GM18861 (cell line): ENCODE data around the gene IGSF6.
"Not testable (repeated sequence)": the region's sequence is repeated elsewhere in the genome, so short reads cannot be mapped to it uniquely, and the experiment has no call there.

ENCODE experiments used
- ATAC-seq: cut with Tn5 transposase; IDR thresholded peaks from one replicate; pipeline ENCODE4 v1.9.1; 2021; ENCODE audit not compliant: unreplicated experiment

Gene IGSF6

DNA sequence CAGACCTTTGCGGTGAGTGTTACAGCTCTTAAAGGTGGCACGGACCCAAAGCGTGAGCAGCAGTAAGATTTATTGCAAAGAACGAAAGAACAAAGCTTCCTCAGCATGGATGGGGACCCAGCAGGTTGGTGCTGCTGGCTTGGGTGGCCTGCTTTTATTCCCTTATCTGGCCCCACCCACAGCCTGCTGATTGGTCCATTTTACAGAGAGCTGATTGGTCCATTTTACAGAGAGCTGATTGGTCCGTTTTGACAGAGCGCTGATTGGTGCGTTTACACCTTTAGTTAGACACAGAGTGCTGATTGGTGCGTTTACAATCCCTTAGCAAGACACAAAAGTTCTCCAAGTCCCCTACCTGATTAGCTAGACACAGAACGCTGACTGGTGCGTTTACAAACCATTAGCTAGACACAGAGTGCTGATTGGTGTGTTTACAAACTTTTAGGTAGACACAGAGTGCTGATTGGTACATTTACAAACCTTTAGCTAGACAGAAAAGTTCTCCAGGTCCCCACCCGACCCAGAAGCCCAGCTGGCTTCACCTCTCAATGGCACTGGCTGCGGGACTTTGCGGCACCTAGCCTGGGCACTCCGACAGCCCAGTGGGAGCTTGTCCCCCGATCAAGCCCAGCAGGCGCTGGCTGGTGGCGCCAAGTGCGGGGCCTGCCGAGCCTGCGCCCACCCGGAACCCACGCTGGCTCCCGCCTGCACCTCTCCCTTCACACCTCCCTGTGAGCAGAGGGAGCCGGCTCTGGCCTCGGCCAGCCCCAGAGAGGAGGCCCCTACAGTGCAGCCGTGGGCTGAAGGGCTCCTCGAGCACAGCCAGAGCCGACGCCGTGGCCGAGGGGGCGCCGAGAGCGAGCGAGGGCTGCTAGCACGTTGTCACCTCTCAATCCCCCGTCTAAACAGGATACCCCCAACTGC, 22.5 kb downstream of the IGSF6 start:
- ATAC-seq: not testable (repeated sequence)

DNA sequence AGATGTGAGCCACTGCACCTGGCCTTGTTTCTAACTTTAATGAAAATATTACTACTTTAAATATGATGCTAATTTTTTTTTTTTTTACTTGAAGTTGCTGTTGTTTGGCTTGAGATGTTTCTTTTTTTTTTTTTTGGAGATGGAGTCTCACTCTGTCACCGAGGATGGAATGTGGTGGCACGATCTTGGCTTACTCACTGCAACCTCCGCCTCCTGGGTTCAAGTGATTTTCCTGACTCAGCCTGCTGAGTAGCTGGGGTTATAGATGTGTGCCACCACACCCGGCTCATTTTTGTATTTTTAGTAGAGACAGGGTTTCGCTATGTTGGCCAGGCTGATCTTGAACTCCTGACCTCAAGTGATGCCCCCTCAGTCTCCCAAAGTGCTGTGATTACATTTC, 23.6 kb downstream of the IGSF6 start:
- ATAC-seq: no peak

DNA sequence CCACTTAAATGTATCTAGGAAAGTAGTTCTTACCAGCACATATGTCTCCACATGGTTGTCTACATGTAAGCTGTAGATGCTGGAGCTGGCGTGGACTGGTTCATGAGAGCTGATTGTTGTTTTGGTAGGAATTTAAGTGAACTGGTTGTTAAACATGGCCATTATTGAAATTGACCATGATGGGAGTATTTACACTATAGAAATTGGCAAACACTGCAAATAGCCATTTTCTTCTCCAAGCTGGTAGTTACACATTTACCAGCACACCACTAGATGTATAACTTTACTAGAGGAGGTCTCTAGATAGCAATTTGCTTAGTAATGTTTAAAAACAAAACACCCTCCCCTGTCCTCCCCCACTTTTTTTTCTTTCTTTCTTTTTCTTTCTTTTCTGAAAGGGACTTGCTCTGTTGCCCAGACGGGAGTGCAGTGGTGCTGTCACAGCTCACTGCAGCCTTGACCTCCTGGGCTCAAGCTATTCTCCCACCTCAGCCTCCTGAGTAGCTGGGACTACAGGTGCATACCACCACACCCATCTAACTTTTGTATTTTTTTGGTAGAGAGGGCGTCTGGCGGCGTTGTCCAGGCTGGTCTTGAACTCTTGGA, 24.2 kb downstream of the IGSF6 start:
- no peak for ATAC-seq

DNA sequence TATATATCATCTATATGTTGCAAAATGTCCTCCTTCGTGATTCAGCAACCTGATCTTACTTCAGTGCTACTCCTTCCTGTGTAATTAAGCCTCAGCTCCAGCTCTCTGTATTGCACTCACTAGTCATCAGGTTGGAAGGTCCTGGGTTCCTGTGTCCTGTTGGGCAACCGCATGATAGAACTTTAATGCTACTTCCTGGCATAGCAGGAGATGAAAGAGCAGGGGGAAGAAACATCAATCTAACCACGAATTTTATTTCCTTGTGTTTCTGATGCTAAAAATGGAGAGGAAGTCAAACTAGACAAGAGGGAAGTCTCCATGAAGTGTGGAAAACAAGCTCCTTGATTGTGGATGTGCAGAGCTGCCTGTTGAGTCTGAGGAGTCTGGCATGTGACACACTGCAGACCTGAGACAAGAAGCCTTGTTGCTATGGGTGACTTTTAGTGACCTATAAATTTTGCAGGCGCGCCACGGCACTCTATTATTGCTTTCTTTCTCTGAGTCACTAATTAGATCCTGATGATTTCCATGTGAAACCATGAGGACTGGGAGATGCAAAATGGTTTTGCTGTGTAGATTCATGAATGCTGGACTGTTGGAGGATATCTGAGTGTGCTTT, 25.6 kb downstream of the IGSF6 start:
- no peak for ATAC-seq

DNA sequence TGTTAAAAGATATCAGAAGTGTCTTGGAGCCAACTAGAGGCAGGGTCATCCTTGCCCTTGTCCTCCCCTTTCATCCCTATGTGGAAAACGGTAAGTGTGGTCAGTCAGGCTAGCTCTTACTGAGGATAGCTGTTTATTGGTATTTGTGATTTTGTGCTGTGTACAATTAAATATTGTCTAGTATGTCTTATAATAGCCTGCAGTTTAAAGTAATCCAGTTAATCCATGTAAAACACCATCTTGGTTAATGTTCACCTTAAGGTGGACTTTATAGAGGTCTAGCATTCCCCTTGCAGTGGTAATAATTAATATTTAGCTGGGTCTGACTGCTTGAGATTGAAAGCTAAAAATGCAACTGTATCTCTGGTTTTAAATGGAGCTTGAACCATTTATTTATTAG, 27.4 kb downstream of the IGSF6 start:
- ATAC-seq: no peak

DNA sequence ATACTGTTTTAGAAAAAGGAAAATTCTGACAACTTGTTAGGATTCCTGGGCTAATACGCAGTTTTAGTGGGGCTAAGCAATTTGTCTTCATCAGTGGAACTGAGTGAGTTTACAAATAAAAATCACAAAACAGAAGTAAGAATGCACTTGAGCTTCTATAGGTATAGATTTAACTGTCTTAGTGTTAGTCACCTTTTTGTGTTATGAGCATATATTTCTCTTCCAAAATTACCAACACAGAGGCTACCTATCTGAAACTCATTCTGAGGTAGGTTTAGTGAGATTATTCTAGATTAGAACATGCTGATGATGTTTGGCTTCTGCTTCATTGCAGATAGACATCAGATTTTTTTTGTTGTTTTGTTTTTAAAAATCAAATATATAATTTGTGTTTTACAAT, 29.9 kb downstream of the IGSF6 start:
- ATAC-seq: no peak

DNA sequence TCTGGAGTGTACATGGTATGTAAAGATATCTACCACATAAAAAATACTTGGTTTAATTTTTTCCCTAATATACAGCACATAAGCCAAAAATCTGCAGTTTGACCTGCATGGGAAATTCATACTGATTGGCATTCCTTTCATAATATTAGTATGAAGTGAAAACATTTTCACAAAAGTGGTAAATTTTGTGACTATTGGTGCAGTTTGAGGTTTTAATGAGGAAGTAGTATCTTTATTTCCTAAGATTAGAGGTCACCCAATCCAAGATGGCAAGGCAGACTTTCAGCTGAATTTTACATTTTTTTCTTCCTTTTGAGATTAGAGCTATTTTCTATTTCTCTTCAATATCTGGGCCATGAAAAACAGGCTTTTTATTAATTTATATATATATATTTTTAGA, 31.8 kb downstream of the IGSF6 start:
- no peak for ATAC-seq

DNA sequence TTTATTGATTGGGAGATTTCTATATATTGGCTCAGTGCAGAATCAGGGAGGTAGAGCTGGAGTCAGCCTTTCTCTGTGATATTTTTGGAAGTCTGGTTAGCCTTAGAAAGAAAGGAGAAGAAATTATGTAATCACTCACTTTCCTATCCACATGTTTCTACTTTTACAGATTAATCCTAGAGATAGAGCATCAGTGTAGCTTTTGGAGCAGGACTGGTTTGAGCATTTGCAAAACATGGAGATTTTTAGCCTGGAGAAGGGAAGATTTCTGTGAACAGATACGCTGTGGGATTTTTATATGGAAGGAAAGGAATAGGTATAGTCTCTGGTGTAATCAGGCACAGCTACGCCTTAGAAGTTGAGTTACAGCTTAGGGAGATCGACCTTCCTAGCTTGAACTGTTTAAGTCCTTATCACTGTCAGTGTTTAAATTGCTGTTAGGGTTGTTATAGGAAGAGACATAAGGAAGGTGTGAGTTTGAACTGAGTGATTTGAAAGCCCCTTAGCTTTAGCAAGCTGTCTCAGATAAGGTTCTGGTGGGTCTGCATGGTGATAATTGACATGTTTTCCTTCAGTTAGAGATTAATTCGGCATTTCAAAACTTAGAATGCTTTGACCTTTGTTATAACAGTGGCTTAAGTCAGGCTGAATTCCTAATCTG, 32.5 kb downstream of the IGSF6 start:
- no peak for ATAC-seq

DNA sequence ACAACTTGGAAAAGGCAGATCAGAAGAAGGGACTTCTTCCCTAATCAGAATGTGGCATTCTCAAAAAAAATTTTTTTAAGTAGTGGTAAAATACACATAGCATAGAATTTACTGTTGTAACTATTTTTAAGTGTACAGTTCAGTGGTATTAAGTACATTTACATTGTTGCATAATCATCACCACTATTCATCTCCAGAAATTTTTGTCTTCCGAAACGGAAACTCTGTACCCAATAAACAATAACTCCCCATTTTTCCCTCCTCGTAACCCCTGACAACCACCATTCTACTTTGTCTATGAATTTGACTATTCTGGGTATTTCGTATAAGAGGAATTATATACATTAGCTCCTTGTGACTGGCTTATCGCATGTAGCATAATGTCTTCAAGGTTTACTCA, 34.1 kb downstream of the IGSF6 start:
- no peak for ATAC-seq

DNA sequence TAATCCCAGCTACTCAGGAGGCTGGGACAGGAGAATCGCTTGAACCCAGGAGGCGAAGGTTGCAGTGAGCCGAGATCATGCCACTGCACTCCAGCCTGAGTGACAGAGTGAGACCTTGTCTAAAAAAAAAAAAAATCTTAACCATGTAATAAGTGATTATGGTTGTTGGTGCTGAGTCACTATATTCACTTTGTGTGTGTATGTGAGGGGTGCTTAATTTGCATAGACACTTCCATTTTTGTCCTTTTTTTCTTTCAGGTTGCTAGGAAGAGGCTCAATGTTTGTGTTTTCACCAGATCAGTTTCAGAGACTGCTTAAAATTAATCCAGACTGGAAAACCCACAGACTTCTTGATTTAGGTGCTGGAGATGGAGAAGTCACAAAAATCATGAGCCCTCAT, 34.8 kb downstream of the IGSF6 start:
- no peak for ATAC-seq

DNA sequence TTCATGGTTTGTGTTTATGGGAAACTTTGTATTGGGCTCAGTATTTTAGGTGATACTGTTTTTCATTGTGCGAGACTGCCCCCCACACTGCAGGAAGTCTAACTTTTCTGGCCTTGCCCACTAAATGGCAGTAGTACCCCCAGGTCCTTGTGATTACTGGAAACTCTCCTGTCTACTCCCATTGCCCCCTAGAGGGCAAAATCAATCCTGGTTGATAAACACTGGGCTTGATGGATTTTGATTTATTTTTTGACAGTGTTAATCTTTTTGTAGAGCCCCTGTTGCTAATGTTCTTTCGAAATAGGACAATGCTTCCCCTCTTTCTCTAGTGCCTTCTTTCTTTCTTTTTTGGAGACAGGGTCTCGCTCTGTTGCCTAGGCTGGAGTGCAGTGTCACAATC, 37.5 kb downstream of the IGSF6 start:
- ATAC-seq: no peak

DNA sequence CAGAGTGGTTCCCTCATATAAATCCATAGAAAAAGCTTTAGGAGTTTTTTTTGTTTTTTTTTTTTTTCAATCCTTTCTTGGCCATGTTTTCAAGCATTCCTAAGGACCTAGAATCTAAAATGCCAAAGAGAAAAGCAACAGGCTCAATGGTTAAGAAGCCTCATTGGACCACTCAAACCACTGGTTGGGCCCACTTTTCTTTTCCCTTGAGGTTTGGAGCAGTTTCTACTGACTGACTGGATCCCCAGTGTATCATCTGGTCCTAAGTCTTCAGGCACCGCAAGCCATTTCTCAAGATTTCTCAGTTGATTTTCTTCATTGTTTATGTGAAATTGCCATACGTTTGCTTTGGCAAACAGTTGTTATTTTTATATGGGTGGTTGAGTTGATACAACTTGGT, 38.6 kb downstream of the IGSF6 start:
- no peak for ATAC-seq

DNA sequence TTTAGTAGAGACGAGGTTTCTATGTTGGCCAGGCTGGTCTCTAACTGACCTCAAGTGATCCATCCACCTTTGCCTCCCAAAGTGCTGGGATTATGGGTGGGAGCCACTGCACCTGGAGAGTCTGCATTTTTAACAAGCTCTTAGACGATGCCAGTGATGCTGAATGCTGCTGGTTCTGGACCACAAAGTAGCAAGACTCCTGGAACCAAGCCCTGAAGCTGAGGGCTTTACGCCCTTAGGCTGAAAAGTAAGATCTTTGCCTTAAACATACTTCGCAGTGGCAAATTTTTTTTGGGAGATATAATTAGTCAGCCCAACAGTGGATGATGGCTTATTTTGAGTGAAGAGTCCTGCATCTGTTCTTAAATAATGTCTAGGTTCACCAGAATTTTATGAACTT, 39.0 kb downstream of the IGSF6 start:
- ATAC-seq: no peak

DNA sequence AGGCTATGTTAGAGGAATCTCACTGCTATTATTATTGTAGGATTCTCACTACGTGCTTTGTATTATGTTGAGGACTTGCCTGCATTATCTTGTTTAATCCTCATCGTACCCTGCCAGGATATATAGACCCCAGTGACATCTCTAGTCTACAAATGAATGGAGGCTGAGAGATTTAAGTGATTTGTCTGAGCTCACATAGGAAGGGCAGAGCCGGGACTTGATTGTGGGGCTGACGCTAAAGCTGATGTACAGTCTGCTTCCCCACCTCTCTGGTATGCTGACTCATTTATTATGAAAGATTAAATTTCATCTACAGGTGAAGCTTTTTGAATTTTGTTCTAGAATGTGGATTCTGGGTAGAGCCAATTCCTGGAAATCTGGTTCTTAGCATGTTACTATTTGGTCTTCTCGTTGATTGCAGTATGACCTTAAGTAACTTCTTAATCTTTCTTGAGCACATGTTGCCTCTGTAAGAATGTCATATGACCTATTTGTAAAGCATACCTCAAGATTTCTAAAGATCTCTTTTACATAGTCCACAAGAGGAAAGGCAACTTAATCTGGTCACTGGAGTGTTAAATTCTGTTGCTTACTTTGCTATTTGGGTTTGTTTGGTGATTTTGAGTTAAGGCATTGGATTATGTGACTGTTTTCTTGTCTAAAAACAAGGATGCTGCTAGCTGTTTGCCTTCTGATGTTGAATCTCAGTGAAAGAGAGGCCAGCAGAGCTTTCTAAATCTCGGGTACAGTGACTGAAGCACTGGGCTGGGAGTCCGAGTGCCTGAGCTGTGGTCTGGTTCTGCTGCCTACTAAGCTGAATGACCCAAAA, 40.6 kb downstream of the IGSF6 start:
- no peak for ATAC-seq

DNA sequence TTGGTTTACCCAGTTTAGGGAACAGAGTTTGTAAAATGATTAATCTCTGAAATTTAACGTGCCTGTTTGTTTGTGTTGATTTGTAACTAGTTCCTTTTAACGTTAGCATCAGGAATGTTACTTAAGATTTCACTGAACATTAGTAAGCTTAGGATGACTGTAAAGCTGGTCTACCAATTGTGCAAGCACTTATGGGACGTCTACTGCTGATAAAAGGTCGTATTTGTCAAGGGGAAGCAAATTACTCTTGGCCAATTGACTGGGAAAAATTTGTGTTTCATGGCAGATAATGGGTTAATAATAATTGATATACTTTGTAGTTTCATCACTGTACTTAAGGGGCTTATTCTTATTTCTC, 41.2 kb downstream of the IGSF6 start:
- ATAC-seq: no peak

DNA sequence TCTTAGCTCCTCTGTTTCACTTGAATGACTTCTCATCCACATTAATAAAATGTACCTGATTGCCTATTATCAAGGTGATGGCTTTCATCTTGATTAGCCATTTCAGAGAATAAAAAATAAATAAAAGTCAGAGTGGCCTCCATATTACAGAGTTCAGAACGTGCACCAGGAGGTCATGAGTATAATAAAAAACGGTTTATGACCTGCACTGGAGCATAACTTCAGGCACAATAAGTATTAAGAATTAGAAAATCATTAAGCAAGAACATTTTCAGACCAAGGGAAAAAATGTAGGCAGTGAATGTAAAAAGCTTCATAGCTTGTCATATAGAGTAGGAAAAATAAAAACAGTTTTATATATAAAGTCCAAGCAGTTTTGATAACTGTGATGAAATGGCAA, 41.6 kb downstream of the IGSF6 start:
- no peak for ATAC-seq

DNA sequence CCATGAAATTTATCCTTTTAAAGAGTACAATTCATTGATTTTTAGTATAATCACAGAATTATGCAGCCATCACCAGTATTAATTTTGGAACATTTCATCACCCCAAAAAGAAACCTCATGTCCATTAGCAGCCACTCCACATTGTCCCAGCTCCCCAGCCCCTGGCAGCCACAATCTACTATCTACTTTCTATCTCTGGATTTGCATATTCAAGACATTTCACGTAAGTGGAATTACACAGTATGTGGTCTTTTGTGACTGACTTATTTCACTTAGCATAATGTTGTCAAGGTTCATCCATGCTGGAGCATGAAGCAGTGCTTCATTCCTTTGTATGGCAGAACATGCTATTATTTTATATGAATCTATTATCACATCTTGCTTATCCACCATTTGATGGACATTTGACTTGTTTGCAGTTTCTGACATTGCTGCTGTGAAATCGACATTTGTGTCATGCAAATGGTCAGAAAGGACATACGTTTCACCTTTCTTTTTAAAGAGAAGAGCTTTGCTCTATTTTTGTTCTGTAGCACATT, 42.3 kb downstream of the IGSF6 start:
- no peak for ATAC-seq

DNA sequence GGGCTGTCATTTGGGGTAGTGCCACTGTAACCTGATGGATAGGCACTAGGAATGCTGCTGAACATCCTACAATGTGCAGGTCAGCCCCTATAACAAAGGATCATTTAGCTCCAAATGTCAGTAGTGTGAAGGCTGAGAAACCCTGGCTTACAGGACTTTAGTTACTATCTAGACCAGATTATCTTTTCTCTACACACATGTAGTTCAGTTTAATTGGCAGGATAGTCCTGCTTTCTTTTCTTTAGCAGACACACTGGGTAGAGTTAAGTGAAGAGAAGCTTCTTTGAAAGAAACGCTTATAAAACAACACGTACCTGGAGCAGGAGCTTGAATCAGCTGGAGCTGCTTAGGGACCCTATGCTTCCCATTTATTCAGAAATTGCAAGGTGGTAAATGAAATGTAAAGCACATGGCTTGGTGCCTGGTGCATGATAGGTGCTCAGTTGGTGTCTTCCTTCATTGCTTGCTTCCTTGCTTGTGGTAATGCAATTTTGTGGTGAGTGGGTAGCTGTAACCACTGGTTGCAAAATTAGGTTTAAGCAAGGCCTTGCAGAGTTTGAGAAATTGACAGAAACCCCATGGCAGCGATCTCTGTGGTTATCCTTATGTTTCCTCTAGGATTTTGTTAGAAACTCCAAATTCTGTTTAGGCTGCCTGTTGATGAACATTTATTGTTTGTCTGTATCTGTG, 43.6 kb downstream of the IGSF6 start:
- ATAC-seq: no peak

DNA sequence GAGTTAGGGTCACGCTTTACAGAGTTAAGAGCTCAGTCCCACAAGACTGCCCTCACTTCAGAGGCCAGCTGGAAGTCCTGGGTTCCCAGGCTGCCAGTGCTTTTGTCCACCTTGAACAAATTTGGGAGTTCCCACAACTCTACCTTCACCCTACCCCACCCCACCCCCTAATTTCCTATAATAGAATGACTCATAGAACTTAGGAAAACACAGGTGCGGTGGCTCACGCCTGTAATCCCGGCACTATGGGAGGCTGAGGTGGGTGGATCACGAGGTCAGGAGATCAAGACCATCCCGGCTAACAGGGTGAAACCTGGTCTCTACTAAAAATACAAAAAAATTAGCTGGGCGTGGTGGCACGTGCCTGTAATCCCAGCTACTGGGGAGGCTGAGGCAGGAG, 46.6 kb downstream of the IGSF6 start:
- ATAC-seq: not testable (repeated sequence)

DNA sequence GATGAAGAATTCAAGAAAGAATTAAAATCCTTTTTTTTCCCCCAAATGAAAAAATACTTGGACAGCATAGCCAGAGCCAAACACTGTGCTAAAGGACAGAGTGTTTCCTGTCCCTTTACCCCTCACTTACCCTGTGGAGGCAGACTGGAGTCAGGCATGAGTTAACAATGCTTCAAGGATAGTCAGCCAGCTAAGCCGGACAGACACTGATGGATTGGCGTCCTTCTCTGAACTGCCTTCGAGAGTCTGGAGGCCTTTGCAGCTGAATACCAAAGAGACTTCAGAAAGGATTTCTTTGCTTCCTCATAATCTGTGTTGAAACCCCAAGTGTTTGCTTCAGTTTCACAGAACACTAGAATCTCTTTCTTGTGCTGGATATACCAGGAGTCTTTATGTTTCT, 48.5 kb downstream of the IGSF6 start:
- ATAC-seq: no peak
